ENCODE measurements around the gene RBM19. TPM values are rescaled to one million over a fixed set of nuclear protein-coding genes. Genes with fewer than 3 reads are reported as not detected.

The RBM19 gene
- total RNA-seq, 2 experiments from 2014 or later: 66.9 to 67.7 TPM

- Mint-ChIP-seq H3K27me3 (no peaks in the 10 kb centered on the region), H3K36me3 (ENCODE audit: low read depth) (peaks cover 30% of the 10 kb centered on the region), H3K4me3 (no peak overlapping the region), H3K27ac (no peak overlapping the region), H3K4me1 (ENCODE audit: low read depth) (no peaks in the 10 kb centered on the region), H3K9me3 (no peaks in the 10 kb centered on the region)
- intact Hi-C loops (cut with micrococcal nuclease): no loop called here
- DNase-seq: no peak
- TF ChIP-seq CTCF (IDR thresholded peaks at IDR 0.05): no peak
- no peak for ATAC-seq
- CTCF ChIA-PET: no interaction called here
- POLR2A ChIA-PET: no interaction called here
Measured at GRCh38 chr12:113900716-113901115, 65.4 kb downstream of the RBM19 start.

DNA sequence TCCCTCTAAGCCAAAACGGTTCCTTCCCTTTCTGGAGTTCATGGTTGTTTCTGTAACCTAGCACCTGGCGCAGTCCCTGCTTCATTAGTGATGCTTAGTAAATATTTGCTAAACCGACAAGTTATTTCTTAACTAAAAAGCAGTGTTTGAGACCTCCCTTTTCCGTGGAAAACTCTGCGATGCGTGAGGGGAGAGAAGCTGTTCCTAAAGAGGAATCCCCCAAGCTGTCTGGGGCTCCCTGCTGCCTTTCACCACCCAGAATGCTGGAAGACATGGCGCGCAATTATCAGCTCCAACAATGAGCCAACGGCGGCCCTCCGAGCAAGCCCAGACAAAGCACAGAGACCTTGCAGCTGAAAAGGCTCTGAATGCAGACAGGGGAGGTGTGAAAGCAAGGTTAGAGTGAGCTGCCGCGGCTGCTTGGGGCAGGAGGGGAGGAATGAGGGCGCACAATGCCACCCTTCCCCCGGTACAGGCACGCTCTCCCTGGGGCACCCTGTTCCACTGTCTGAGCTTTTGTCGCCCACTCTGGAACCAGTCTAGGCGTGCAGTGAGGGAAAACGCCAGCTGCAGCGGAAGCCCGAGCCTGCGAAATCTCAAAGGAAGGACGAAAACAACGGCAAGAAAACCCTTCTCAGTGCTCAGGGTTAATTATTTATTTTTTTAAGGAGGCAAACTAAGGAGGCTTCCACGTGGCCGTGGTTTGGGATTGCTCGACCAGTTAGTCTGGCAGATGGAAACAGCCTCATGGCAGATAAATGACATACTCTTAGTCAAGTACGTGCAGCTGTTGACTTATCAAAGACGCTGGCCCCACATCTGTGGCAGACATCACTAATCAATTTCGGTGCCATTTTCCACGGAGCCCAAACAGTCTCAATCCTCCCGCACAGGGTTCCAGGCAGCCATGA lies 66.3 kb downstream of the RBM19 start:
- POLR2A ChIA-PET: no interaction called here
- Mint-ChIP-seq H3K36me3 (ENCODE audit: low read depth) (peaks cover 23% of the 10 kb centered on the region), H3K9me3 (no peaks in the 10 kb centered on the region), H3K4me1 (ENCODE audit: low read depth) (no peaks in the 10 kb centered on the region), H3K27me3 (no peaks in the 10 kb centered on the region), H3K4me3 (no peak overlapping the region), H3K27ac (no peak overlapping the region)
- CTCF ChIA-PET: no interaction called here
- no peak for DNase-seq
- ATAC-seq: no peak
- TF ChIP-seq CTCF (IDR thresholded peaks at IDR 0.05): no peak
- intact Hi-C loops (cut with micrococcal nuclease): no loop called here

- ChIA-PET CTCF (no interaction called here), POLR2A (no interaction called here)
- intact Hi-C loops (cut with micrococcal nuclease): no loop called here
- Mint-ChIP-seq H3K36me3 (ENCODE audit: low read depth) (peaks cover 19% of the 10 kb centered on the region), H3K27ac (no peak overlapping the region), H3K4me1 (ENCODE audit: low read depth) (no peaks in the 10 kb centered on the region), H3K4me3 (no peak overlapping the region), H3K9me3 (no peaks in the 10 kb centered on the region), H3K27me3 (no peaks in the 10 kb centered on the region)
- no peak for TF ChIP-seq CTCF (IDR thresholded peaks at IDR 0.05)
- no peak for DNase-seq
- no peak for ATAC-seq
Measured at GRCh38 chr12:113899042-113899560, 67.0 kb downstream of the RBM19 start.

- intact Hi-C loops (cut with micrococcal nuclease): no loop called here
- ATAC-seq: no peak
- ChIA-PET CTCF (no interaction called here), POLR2A (no interaction called here)
- DNase-seq: no peak
- H3K9me3 Mint-ChIP-seq: no peaks in the 10 kb centered on the region
- no peaks in the 10 kb centered on the region for H3K4me1 Mint-ChIP-seq (ENCODE audit: low read depth)
- no peak overlapping the region for H3K27ac Mint-ChIP-seq
- H3K36me3 Mint-ChIP-seq (ENCODE audit: low read depth): peaks cover 20% of the 10 kb centered on the region
- no peak overlapping the region for H3K4me3 Mint-ChIP-seq
- H3K27me3 Mint-ChIP-seq: no peaks in the 10 kb centered on the region
- TF ChIP-seq CTCF (IDR thresholded peaks at IDR 0.05): no peak
Measured at GRCh38 chr12:113898466-113898865, 67.7 kb downstream of the RBM19 start.

DNA sequence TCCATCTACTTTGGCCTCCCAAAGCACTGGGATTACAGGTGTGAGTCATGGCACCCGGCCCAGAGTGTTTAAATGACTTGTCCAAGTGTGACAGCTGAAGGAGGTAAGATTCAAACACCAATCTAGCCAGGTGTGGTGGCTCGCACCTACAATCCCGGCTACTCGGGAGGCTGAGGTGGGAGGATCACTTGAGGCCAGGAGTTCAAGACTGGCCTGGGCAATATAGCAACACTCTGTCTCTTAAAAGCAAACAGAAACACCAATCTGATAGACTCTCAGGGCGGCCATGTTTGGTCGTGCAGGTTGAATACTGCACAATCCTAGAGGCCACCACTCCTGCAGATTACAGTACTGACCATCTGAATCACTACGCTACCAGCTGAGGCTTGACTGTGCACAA lies 68.7 kb downstream of the RBM19 start:
- H3K4me3 Mint-ChIP-seq: no peak overlapping the region
- no peak for TF ChIP-seq CTCF (IDR thresholded peaks at IDR 0.05)
- no peak for ATAC-seq
- H3K36me3 Mint-ChIP-seq (ENCODE audit: low read depth): peaks cover 17% of the 10 kb centered on the region
- POLR2A ChIA-PET: no interaction called here
- CTCF ChIA-PET: no interaction called here
- DNase-seq: no peak
- no peaks in the 10 kb centered on the region for H3K9me3 Mint-ChIP-seq
- H3K27ac Mint-ChIP-seq: no peak overlapping the region
- H3K27me3 Mint-ChIP-seq: no peaks in the 10 kb centered on the region
- intact Hi-C loops (cut with micrococcal nuclease): no loop called here
- H3K4me1 Mint-ChIP-seq (ENCODE audit: low read depth): peaks cover under 1% of the 10 kb centered on the region
